ENCODE measurements around the gene TSR1.

Gene TSR1

DNA sequence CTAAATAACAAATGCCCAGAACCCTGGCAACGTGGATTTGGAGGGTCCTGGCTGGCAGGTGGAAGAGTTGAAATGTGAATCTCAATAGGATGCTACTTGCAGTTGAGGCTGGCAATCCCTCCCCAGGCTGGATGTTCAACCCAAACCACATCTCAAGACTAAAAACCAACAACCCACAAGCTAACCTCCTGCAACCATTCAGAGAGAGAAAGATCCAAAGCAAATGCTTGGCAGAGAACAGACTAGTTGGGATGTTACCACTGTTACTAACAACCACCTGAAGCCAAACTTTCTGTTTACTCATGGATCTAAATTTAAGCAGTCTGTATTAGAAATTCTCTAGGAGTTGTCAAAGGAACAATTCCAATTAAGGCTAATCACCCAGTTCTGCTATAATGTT lies 60.5 kb downstream of the TSR1 start:
- DNase-seq: no peak

DNA sequence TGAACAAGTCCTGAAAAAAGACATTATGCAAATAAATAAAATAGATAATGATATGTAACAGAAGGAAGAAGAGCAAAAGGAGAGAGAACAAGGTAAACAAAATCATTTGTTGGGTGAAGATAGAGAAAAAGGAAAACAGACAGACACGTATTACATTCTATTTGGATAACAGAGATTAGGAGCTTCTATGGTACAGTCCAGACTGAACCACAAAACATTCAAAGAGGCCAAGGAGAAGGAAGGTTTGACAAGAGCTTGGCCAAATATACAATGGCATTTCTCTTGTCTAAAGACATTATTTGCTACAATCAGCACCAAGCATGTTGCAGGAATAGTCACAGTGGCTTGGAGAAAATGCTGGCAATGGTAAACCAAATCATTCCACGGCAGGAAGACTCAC lies 61.8 kb downstream of the TSR1 start:
- DNase-seq: no peak
